Activated naive CD8-positive, alpha-beta T cell treated with anti-CD3 and anti-CD28 coated beads, Interleukin-2, amount 50 U/mL, for 24 hours (primary cell): Measurements from ENCODE around the gene CTNNA3.
"Not testable (repeated sequence)": the region's sequence is repeated elsewhere in the genome, so short reads cannot be mapped to it uniquely, and the experiment has no call there.

Source experiments
- ATAC-seq: fragments of 150-1000 bp; cut with Tn5 transposase; one replicate; pipeline ENCODE4 v1.10.0; 2021
- DNase-seq: peaks from one replicate; pipeline ENCODE4 v3.0.0; 2021
- H3K27ac Mint-ChIP-seq: one replicate; pipeline ENCODE4 v1.8.0; 2021; ENCODE audit warnings: mild to moderate bottlenecking, mixed read lengths
- H3K27me3 Mint-ChIP-seq: one replicate; pipeline ENCODE4 v1.8.0; 2021; ENCODE audit warnings: mixed read lengths
- H3K36me3 Mint-ChIP-seq: one replicate; pipeline ENCODE4 v1.8.0; 2021; ENCODE audit warnings: low read depth, mixed read lengths
- H3K4me1 Mint-ChIP-seq: one replicate; pipeline ENCODE4 v1.8.0; 2021; ENCODE audit warnings: mixed read lengths
- H3K4me3 Mint-ChIP-seq: one replicate; pipeline ENCODE4 v1.8.0; 2021; ENCODE audit warnings: mild to moderate bottlenecking, moderate library complexity, mixed read lengths
- H3K9me3 Mint-ChIP-seq: one replicate; pipeline ENCODE4 v1.8.0; 2021; ENCODE audit warnings: mixed read lengths

CTNNA3 gene

GRCh38 chr10:67211680-67212079, 484.3 kb downstream of the CTNNA3 start:
- ATAC-seq, result no peak
- no peak for DNase-seq
- no peak overlapping the region for H3K27ac Mint-ChIP-seq
- H3K27me3 Mint-ChIP-seq, result no peaks in the 10 kb centered on the region
- no peaks in the 10 kb centered on the region for H3K9me3 Mint-ChIP-seq
- no peaks in the 10 kb centered on the region for H3K36me3 Mint-ChIP-seq
- H3K4me1 Mint-ChIP-seq, result no peaks in the 10 kb centered on the region
- H3K4me3 Mint-ChIP-seq, result no peak overlapping the region

GRCh38 chr10:67207923-67208322, 488.1 kb downstream of the CTNNA3 start:
- H3K27ac Mint-ChIP-seq, result not testable (repeated sequence)

GRCh38 chr10:67200913-67201564, 495.0 kb downstream of the CTNNA3 start:
- Mint-ChIP-seq H3K36me3 (no peaks in the 10 kb centered on the region), H3K9me3 (peaks cover 5% of the 10 kb centered on the region), H3K27me3 (no peaks in the 10 kb centered on the region), H3K4me3 (no peak overlapping the region), H3K4me1 (no peaks in the 10 kb centered on the region), H3K27ac (no peak overlapping the region)
- ATAC-seq, result no peak
- DNase-seq, result no peak

More at GRCh38 chr10:67207923-67208322, 488.1 kb downstream of the CTNNA3 start:
- DNase-seq, H3K9me3 Mint-ChIP-seq, H3K4me3 Mint-ChIP-seq, H3K36me3 Mint-ChIP-seq, H3K4me1 Mint-ChIP-seq, H3K27me3 Mint-ChIP-seq, ATAC-seq: not testable (repeated sequence)

- Mint-ChIP-seq H3K9me3 (no peaks in the 10 kb centered on the region), H3K36me3 (no peaks in the 10 kb centered on the region), H3K4me1 (no peaks in the 10 kb centered on the region), H3K27ac (no peak overlapping the region), H3K27me3 (no peaks in the 10 kb centered on the region), H3K4me3 (no peak overlapping the region)
- ATAC-seq (no peak), DNase-seq (no peak)
These were observed 520.6 kb downstream of the CTNNA3 start for GRCh38 chr10:67175354-67175753.

- Mint-ChIP-seq H3K9me3 (peaks cover 3% of the 10 kb centered on the region), H3K4me3 (no peak overlapping the region), H3K36me3 (no peaks in the 10 kb centered on the region), H3K27me3 (no peaks in the 10 kb centered on the region), H3K27ac (no peak overlapping the region), H3K4me1 (no peaks in the 10 kb centered on the region)
- DNase-seq, result no peak
- ATAC-seq, result no peak
These were observed 522.2 kb downstream of the CTNNA3 start for GRCh38 chr10:67173787-67174186.

- H3K4me1 Mint-ChIP-seq, result no peaks in the 10 kb centered on the region
- ATAC-seq (no peak), DNase-seq (no peak)
- H3K36me3 Mint-ChIP-seq, result no peaks in the 10 kb centered on the region
- peaks cover 15% of the 10 kb centered on the region for H3K9me3 Mint-ChIP-seq
- H3K4me3 Mint-ChIP-seq, result no peak overlapping the region
- H3K27me3 Mint-ChIP-seq, result no peaks in the 10 kb centered on the region
- no peak overlapping the region for H3K27ac Mint-ChIP-seq
These were observed 524.0 kb downstream of the CTNNA3 start for GRCh38 chr10:67171970-67172369.

- Mint-ChIP-seq H3K9me3 (peaks cover 17% of the 10 kb centered on the region), H3K27me3 (no peaks in the 10 kb centered on the region), H3K27ac (no peak overlapping the region), H3K4me1 (no peaks in the 10 kb centered on the region), H3K4me3 (no peak overlapping the region), H3K36me3 (no peaks in the 10 kb centered on the region)
- no peak for ATAC-seq
- no peak for DNase-seq
These were observed 539.8 kb downstream of the CTNNA3 start for GRCh38 chr10:67156239-67156638.

GRCh38 chr10:67151471-67151870, 544.5 kb downstream of the CTNNA3 start:
- ATAC-seq (no peak), DNase-seq (no peak)
- no peaks in the 10 kb centered on the region for H3K36me3 Mint-ChIP-seq
- H3K4me1 Mint-ChIP-seq, result no peaks in the 10 kb centered on the region
- H3K27ac Mint-ChIP-seq, result no peak overlapping the region
- no peaks in the 10 kb centered on the region for H3K9me3 Mint-ChIP-seq
- no peak overlapping the region for H3K4me3 Mint-ChIP-seq
- no peaks in the 10 kb centered on the region for H3K27me3 Mint-ChIP-seq

- Mint-ChIP-seq H3K4me1 (no peaks in the 10 kb centered on the region), H3K27me3 (no peaks in the 10 kb centered on the region), H3K36me3 (no peaks in the 10 kb centered on the region), H3K27ac (no peak overlapping the region), H3K9me3 (peaks cover 5% of the 10 kb centered on the region), H3K4me3 (no peak overlapping the region)
- DNase-seq (no peak), ATAC-seq (no peak)
These were observed 551.5 kb downstream of the CTNNA3 start for GRCh38 chr10:67144530-67144929.

- DNase-seq (no peak), ATAC-seq (no peak)
- H3K9me3 Mint-ChIP-seq, result peaks cover 5% of the 10 kb centered on the region
- H3K36me3 Mint-ChIP-seq, result no peaks in the 10 kb centered on the region
- no peak overlapping the region for H3K27ac Mint-ChIP-seq
- no peaks in the 10 kb centered on the region for H3K4me1 Mint-ChIP-seq
- H3K4me3 Mint-ChIP-seq, result no peak overlapping the region
- H3K27me3 Mint-ChIP-seq, result no peaks in the 10 kb centered on the region
These were observed 554.7 kb downstream of the CTNNA3 start for GRCh38 chr10:67141300-67141699.

- no peak for DNase-seq
- Mint-ChIP-seq H3K27me3 (no peaks in the 10 kb centered on the region), H3K27ac (no peak overlapping the region), H3K9me3 (peaks cover 5% of the 10 kb centered on the region), H3K36me3 (no peaks in the 10 kb centered on the region), H3K4me3 (no peak overlapping the region), H3K4me1 (no peaks in the 10 kb centered on the region)
- no peak for ATAC-seq
These were observed 555.4 kb downstream of the CTNNA3 start for GRCh38 chr10:67140641-67141040.

- H3K4me1 Mint-ChIP-seq, result no peaks in the 10 kb centered on the region
- H3K9me3 Mint-ChIP-seq, result no peaks in the 10 kb centered on the region
- H3K27me3 Mint-ChIP-seq, result no peaks in the 10 kb centered on the region
- ATAC-seq (no peak), DNase-seq (no peak)
- H3K27ac Mint-ChIP-seq, result no peak overlapping the region
- H3K4me3 Mint-ChIP-seq, result no peak overlapping the region
- H3K36me3 Mint-ChIP-seq, result no peaks in the 10 kb centered on the region
These were observed 568.6 kb downstream of the CTNNA3 start for GRCh38 chr10:67127441-67127840.

- no peak overlapping the region for H3K4me3 Mint-ChIP-seq
- H3K27ac Mint-ChIP-seq, result no peak overlapping the region
- no peaks in the 10 kb centered on the region for H3K27me3 Mint-ChIP-seq
- no peak for DNase-seq
- no peaks in the 10 kb centered on the region for H3K36me3 Mint-ChIP-seq
- ATAC-seq, result no peak
- H3K4me1 Mint-ChIP-seq, result no peaks in the 10 kb centered on the region
- no peaks in the 10 kb centered on the region for H3K9me3 Mint-ChIP-seq
These were observed 576.3 kb downstream of the CTNNA3 start for GRCh38 chr10:67119651-67120050.

- Mint-ChIP-seq H3K4me1 (no peaks in the 10 kb centered on the region), H3K27me3 (no peaks in the 10 kb centered on the region), H3K36me3 (no peaks in the 10 kb centered on the region), H3K9me3 (no peaks in the 10 kb centered on the region), H3K27ac (no peak overlapping the region), H3K4me3 (no peak overlapping the region)
- no peak for DNase-seq
- ATAC-seq, result no peak
These were observed 580.0 kb downstream of the CTNNA3 start for GRCh38 chr10:67115972-67116371.

GRCh38 chr10:67114945-67115344, 581.0 kb downstream of the CTNNA3 start:
- Mint-ChIP-seq H3K27ac (no peak overlapping the region), H3K27me3 (no peaks in the 10 kb centered on the region), H3K36me3 (no peaks in the 10 kb centered on the region), H3K4me1 (no peaks in the 10 kb centered on the region), H3K9me3 (no peaks in the 10 kb centered on the region), H3K4me3 (no peak overlapping the region)
- ATAC-seq (no peak), DNase-seq (no peak)

- H3K9me3 Mint-ChIP-seq, result no peaks in the 10 kb centered on the region
- no peaks in the 10 kb centered on the region for H3K27me3 Mint-ChIP-seq
- no peak for ATAC-seq
- no peaks in the 10 kb centered on the region for H3K4me1 Mint-ChIP-seq
- no peak overlapping the region for H3K4me3 Mint-ChIP-seq
- no peak overlapping the region for H3K27ac Mint-ChIP-seq
- H3K36me3 Mint-ChIP-seq, result no peaks in the 10 kb centered on the region
- no peak for DNase-seq
These were observed 583.2 kb downstream of the CTNNA3 start for GRCh38 chr10:67112765-67113164.
